Skeletal muscle cell (primary cell): ENCODE measurements around the gene RAD17.
"Not testable (repeated sequence)": the region's sequence is repeated elsewhere in the genome, so short reads cannot be mapped to it uniquely, and the experiment has no call there.

Source experiments
- DNase-seq: peaks from one replicate; pipeline ENCODE4 v3.0.0-alpha.2; 2010; ENCODE audit warnings: low read depth
- H3K4me3 ChIP-seq: 2 replicates; pipeline ENCODE4 v1.5.1; 2011; ENCODE audit warnings: low read depth, mild to moderate bottlenecking, control low read depth, low read length, moderate library complexity

Gene RAD17

GRCh38 chr5:69370335-69370734 is 717 bp downstream of the RAD17 start:
- not testable (repeated sequence) for DNase-seq
- peak overlapping the region; percentile 94 for H3K4me3 ChIP-seq

GRCh38 chr5:69372394-69372793 is 2.8 kb downstream of the RAD17 start:
- H3K4me3 ChIP-seq: no peak overlapping the region

DNA sequence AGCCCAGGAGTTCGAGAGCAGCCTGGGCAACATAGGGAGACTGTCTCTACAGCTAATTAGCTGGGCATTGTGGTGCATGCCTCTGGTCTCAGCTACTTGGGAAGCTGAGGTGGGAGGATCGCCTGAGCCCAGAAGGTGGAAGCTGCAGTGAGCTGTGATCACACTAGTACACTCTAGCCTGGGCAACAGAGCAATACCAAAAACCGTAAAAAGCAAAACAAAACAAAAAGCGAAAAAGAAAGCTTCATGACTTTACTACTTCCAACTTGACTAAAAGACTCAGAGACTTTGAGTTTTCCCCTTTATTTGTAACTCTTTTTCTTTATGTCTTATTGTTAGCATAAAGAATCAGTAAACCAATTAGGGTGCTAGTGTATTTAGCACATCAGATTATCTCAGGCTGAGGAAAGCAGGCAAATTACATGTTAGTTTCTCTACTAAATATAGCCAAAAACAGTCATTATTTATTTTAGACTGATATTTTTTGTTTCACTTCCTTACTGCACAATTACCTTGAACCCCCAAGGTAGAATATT is 5.4 kb downstream of the RAD17 start:
- no peak overlapping the region for H3K4me3 ChIP-seq
- no peak for DNase-seq

More at GRCh38 chr5:69372394-69372793, 2.8 kb downstream of the RAD17 start:
- DNase-seq: no peak

DNA sequence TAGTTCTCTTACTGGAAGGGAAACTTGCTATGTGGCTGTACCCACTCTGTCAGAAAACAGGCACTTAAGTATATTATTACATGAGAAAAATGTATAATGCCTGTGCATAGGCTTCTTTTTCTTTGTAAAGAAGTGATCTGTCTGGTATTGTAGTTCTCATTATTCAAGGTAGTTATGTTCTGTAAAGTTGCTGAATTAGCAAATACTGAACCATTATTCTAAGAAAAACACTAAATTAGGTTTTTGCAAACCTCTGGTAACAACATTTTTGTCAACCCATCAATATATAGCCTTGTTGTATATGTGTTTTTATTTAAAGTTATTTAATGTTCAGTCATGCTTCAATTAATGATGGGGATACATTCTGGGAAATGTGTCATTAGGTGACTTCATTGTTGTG is 8.8 kb downstream of the RAD17 start:
- no peak overlapping the region for H3K4me3 ChIP-seq
- DNase-seq: no peak

- no peak for DNase-seq
- H3K4me3 ChIP-seq: no peak overlapping the region
Observed at GRCh38 chr5:69404659-69405330, 35.2 kb downstream of the RAD17 start.

DNA sequence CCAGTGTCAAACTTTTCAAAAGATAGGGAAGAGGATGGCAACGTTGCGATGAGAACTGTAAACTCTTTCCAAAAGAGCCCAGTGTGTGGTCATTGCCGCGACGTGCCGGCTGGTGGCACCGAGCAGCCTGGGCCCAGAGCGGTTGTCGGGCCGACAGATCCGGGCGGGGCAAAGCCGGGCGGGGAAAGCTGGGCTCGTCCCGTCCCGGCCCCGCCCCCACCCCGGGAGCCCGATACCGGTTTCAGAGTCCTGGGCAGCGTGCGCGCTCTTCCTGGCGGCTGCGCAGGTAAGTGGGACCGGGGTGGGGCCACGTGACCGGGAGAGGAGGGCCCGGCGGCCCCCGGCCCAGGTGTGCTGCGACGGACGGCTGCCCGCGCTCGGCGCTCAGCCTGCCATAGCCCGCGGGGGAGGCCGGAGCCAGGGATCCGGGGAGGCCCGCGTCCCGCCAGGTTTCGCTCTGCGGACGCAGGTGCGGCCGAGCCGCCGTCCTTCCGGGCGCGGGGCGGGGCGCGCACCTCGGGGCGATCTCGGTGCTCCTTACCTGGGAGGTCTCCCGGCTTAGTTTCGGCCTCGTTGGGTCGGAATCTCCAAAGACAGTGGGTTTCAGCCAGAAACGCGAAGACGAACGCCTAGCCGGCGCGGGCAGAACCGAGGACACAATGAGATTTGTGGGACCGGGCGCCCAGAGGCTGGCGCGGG is 45.4 kb downstream of the RAD17 start, which contains the start of gene MARVELD2:
Gene MARVELD2, plus strand, starts transcription at position 232 of the 699 bp plus-strand sequence. CDS start 4,270 bp downstream, outside the sequence.
- peak within 1 kb of the TSS; percentile 39 for H3K4me3 ChIP-seq
- no peak for DNase-seq

- peak overlapping the region; percentile 39 for H3K4me3 ChIP-seq
- no peak for DNase-seq
Observed at GRCh38 chr5:69415584-69415958, 46.0 kb downstream of the RAD17 start.

DNA sequence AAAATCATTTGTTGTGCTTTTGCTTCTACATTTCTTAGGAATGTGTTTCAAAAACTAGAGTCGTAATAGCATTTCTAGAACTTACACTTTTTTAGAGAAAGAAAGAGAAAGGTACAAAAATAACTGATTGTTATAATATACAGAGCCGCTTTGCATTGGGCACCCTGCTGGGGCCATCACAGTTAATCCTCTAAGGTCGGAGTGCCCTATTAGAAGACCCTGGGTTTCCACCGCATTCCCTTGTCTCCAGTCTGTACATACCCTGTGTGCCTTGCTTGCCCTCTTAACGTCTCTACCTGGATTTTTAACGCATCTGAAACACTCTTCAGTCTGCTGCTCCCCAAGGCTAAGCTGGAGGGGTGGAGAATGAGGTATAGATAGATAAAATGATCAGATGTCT is 46.6 kb downstream of the RAD17 start:
- no peak for DNase-seq
- no peak overlapping the region for H3K4me3 ChIP-seq

GRCh38 chr5:69416699-69417098 is 47.1 kb downstream of the RAD17 start:
- DNase-seq: no peak
- no peak overlapping the region for H3K4me3 ChIP-seq

DNA sequence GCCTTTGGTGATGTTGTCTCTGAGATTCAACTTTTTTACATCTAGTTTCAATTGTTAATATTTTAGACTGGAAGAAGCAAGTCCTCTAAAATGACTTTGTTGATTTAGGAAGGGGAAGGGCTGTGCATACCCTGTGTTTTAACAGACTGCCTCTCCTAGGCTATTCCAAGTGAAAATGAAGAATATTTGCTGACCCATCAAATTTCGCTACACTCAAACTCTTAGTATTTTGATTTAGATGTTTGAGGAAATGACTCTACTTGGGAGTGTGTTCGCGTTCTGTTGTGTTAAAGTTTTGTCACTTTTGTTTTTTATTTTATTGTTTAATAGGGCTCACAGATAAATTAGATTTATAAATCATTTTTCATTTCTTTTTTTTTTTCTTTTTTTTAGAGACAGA is 48.9 kb downstream of the RAD17 start:
- DNase-seq: no peak
- H3K4me3 ChIP-seq: no peak overlapping the region

DNA sequence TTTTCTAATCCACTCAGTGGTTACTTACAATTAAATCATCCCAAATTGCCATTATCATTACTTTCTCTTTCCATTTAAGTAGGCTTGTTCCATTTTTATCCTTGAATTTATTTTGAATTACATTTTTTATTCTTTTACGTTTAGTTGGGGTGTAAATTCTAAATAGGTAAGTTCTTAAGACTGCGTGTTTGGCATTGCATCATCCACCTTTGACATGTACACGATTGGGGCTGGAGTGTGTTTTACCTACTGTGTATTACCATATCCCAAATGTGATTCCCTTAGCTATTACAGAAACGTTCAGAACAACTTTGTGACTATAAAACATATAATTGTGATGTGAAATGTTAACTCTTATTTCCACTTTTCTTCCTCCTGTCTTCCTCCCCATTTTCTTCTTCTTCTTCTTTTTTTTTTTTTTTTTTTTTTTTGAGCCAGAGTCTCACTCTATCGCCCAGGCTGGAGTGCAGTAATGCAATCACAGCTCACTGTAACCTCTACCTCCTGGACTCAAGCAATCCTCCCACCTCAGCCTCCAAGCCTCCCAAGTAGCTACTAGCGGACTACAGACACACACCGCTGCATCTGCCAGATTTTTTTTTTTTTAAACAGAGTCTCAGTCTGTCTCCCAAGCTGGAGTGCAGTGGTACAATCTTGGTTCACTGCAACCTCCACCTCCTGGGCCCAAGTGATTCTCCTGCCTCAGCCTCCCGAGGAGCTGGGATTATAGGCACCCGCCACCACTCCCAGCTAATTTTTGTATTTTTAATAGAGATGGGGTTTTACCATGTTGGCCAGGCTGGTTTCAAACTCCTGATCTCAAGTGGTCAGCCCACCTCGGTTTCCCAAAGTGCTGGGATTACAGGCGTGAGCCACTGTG is 62.0 kb downstream of the RAD17 start:
- no peak overlapping the region for H3K4me3 ChIP-seq
- no peak for DNase-seq

- H3K4me3 ChIP-seq: no peak overlapping the region
- no peak for DNase-seq
Observed at GRCh38 chr5:69432412-69433206, 63.0 kb downstream of the RAD17 start.

DNA sequence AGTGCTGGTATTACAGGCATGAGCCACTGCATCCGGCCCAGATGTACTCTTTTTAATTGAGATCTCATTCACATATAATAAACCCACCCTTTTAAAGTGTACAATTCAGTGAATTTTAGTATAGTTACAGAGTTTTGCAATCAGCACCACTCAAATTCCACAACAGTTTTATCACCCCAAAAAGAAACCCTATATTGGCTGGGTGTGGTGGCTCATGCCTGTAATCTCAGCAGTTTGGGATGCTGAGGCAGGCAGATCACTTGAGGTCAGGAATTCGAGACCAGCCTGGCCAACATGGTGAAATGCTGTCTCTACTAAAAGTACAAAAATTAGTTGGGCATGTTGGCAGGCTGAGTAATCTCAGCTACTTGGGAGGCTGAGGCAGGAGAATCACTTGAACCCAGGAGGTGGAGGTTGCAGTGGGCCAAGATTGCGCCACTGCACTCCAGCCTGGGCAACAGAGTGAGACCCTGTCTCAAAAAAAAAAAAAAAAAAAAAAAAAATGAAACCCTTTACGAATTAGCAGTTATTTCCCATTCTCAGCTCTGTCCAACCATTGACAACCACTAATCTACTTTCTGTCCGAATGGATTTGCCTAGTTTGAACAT is 65.8 kb downstream of the RAD17 start:
- DNase-seq, H3K4me3 ChIP-seq: not testable (repeated sequence)

GRCh38 chr5:69444127-69444754 is 74.6 kb downstream of the RAD17 start:
- no peak for DNase-seq

GRCh38 chr5:69449511-69449910 is 79.9 kb downstream of the RAD17 start:
- H3K4me3 ChIP-seq: no peak overlapping the region
- no peak for DNase-seq

More at GRCh38 chr5:69444127-69444754, 74.6 kb downstream of the RAD17 start:
- H3K4me3 ChIP-seq: no peak overlapping the region

DNA sequence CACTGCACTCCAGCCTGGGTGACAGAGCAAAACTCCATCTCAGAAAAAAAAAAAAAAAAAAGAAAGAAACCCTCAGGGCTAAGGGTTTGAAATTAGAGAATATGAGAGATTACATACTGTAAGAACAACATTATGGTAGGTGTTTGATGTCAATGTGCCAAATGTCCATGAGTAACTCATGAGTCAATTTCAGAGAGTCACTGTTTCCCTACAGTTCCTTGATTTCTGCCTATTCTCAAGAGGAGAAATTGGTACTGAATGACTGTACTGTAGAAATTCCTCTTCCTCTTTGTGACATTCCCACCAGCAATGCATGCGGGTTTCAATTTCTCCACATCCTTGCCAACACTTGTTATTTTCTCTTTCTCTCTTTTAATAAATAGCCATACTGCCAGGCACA is 80.5 kb downstream of the RAD17 start:
- no peak overlapping the region for H3K4me3 ChIP-seq
- peak; percentile 44 for DNase-seq

GRCh38 chr5:69450527-69450926 is 80.9 kb downstream of the RAD17 start:
- DNase-seq, H3K4me3 ChIP-seq: not testable (repeated sequence)

DNA sequence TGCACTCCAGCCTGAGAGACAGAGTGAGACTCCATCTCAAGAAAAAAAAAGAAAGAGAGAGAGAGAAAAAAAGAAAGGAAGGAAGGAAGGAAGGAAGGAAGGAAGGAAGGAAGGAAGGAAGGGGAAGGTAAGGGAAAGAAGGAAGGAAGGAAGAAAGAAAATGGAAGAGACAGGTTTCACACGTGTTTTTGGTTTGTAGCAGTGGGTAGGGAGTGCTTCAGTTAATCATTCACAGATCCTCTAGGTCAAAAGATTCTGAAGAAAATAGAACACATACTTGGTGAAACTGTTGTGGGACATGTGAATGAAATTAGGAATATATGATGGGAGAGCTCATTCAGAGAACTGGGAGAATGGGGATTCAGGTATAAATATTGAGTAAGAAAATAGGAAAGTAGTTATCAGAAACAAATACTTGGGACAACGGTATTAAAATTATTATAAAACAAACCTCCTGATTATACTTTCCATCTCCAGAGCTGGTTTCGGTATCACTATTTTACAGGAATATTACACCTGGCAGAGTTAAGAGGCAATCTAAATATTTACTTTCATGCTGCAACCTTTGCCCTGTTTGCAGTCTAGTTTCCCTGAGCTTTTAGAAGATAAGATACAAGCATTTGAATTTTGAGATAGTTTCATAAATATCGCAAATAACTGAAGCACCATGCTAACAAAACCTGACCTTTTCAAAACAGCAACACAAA is 82.5 kb downstream of the RAD17 start:
- no peak for DNase-seq
- no peak overlapping the region for H3K4me3 ChIP-seq
